NB4 (cell line): Measurements from ENCODE around the gene UBN1.

Experiments used
- DNase-seq: peaks from one replicate; pipeline ENCODE4 v3.0.0; 2010; ENCODE audit warnings: low read depth
- H3K4me3 ChIP-seq: one replicate; pipeline ENCODE4 v1.5.1; 2011; ENCODE audit warnings: mild to moderate bottlenecking, low read depth, low read length, moderate library complexity
- MYC ChIP-seq: IDR thresholded peaks from 2 replicates; pipeline ENCODE4 v1.6.1; 2011; ENCODE audit warnings: low read depth, low read length
- POLR2A ChIP-seq: IDR thresholded peaks from 2 replicates; pipeline ENCODE4 v1.6.1; 2011; ENCODE audit warnings: mild to moderate bottlenecking; ENCODE audit not compliant: insufficient read length; ENCODE audit errors: extremely low read depth
- TF ChIP-seq, protein P1 (sequence below): IDR thresholded peaks from one replicate; pipeline ENCODE4 v1.5.1; 2012; ENCODE audit warnings: low read depth, low read length
- TF ChIP-seq, protein P2 (sequence below): IDR thresholded peaks from 2 replicates; pipeline ENCODE4 v1.6.1; 2011; ENCODE audit warnings: low read depth, low read length

UBN1 gene

DNA sequence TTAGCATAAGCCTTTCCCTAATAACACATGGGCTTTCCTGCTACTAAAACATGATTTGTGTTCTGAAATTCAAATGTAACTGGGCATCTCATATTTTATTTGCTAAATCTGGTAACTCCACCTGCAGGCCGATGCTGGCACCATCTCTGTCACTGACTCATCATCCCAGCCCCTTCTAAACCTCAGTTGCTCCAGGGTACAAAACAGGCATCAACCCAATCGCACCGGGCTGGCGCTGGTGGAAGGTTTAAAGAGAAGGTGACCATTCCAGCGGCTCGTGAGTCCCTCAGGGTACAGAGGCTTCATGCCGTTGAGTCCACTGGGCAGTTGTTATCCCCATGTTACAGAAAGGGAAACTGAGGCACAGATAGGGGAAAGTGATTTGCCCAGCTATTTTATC, 62.5 kb downstream of the UBN1 start:
- DNase-seq: peak; percentile 25
- H3K4me3 ChIP-seq: no peak overlapping the region
- TF ChIP-seq, protein P1, sequence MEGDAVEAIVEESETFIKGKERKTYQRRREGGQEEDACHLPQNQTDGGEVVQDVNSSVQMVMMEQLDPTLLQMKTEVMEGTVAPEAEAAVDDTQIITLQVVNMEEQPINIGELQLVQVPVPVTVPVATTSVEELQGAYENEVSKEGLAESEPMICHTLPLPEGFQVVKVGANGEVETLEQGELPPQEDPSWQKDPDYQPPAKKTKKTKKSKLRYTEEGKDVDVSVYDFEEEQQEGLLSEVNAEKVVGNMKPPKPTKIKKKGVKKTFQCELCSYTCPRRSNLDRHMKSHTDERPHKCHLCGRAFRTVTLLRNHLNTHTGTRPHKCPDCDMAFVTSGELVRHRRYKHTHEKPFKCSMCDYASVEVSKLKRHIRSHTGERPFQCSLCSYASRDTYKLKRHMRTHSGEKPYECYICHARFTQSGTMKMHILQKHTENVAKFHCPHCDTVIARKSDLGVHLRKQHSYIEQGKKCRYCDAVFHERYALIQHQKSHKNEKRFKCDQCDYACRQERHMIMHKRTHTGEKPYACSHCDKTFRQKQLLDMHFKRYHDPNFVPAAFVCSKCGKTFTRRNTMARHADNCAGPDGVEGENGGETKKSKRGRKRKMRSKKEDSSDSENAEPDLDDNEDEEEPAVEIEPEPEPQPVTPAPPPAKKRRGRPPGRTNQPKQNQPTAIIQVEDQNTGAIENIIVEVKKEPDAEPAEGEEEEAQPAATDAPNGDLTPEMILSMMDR: no peak
- TF ChIP-seq, protein P2, sequence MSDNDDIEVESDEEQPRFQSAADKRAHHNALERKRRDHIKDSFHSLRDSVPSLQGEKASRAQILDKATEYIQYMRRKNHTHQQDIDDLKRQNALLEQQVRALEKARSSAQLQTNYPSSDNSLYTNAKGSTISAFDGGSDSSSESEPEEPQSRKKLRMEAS: no peak

DNA sequence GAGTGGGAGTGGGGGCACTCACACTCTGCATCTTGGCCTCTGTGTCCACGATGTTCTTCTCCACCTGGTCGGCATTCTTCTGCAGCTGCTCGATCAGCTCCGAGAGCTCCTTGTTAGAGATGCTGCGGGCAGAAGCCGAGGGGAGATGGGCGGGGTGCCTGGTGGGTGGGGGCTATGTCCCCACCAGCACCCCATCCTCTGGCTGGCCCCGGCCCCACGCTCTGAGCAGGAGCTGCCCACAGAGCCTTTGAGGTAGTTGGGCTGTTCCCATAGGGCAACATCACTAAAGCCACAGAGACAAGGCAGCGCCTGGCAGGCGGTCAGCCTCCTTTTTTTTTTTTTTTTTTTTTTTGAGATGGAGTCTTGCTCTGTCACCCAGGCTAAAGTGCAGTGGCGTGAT, 63.5 kb downstream of the UBN1 start:
- DNase-seq: no peak
- TF ChIP-seq, protein P2: no peak
- TF ChIP-seq POLR2A: no peak
- TF ChIP-seq MYC: no peak
- TF ChIP-seq, protein P1: no peak
- no peak overlapping the region for H3K4me3 ChIP-seq

DNA sequence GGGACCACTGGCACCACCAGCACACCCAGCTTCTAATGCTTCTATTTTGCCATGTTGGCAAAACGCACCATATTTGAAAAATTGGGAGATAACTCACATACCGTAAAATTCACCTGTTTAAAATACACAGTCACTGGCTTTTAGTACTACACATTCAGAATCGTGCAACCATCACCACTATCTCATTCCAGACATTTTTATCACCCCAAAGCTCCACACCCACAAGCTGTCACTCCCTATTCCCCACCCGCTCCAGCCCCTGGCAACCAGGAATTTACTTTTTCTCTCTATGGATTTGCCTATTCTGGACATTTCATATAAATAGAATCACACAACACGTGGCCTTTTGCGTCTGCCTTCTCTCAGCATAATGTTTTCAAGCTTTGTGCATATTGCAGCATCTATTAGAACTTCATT, 64.7 kb downstream of the UBN1 start:
- H3K4me3 ChIP-seq: no peak overlapping the region
- TF ChIP-seq, protein P2: no peak
- TF ChIP-seq MYC (no peak), POLR2A (no peak)
- TF ChIP-seq, protein P1: no peak
- DNase-seq: no peak

DNA sequence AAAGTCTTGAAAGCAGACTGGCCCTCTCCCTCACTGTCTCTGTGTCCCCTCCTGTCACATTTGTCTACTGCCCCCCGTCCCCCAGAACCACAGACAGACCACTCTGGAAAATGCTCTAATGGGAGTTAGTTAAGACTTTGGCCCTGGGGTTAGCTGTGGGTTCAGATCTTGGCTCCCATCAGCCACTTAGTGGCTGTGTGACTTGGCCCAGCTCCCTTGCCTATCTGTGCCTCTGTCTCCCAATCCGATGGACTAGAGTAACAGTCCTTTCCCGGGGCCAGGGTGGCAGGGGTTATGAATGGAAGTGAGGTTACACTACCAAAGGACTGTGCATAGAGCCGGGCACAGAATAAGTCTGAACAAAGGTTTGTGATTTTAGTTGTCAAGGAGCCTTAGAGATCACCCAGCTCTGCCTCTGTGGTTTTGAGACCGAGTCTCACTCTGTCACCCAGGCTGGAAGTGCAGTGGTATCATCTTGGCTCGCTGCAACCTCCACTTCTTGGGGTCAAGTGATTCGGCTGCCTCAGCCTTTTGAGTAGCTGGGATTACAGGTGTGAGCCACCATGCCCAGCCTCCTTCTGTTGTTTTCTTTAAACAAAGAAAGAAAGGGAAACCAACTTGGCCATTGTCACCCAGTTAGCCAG, 66.0 kb downstream of the UBN1 start:
- TF ChIP-seq, protein P2: no peak
- TF ChIP-seq POLR2A: no peak
- no peak for TF ChIP-seq MYC
- TF ChIP-seq, protein P1: no peak
- no peak for DNase-seq
- H3K4me3 ChIP-seq: no peak overlapping the region

DNA sequence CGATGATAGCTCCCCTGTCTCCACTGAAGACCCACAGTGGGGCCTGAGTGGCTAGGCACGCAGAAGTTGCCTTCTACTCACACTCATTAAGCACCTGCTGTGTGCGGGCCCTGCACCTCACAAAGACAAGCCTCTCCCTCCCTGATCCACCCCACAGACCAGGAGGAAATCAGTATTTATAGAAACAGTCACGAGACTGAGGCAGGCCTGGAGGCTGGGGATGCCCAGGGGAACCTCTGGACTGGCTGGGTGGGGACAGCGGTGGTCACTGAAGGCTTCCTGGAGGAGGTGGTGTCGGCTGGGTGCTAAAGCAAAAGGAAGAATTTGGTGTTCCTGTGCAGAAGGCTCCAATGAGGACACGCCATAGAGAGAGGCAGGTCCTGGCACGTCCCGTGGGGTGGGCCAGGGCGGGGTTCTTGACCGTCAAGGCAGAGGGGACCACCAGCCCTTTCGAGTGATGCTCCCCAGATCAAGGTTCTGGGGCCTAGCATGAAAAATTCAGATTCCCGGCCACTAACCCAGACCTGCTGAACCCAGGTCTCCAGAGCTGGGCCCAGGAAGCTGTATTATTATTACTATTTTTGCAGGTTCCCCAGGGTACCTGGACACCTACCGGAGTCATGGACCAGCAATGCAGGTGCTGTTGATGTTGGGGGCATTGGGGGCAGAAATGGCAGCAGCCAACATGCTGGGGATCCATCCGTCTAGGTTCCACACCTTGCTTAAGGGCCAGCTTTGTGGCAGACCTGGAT, 66.7 kb downstream of the UBN1 start:
- H3K4me3 ChIP-seq: no peak overlapping the region
- TF ChIP-seq, protein P2: no peak
- DNase-seq: no peak

DNA sequence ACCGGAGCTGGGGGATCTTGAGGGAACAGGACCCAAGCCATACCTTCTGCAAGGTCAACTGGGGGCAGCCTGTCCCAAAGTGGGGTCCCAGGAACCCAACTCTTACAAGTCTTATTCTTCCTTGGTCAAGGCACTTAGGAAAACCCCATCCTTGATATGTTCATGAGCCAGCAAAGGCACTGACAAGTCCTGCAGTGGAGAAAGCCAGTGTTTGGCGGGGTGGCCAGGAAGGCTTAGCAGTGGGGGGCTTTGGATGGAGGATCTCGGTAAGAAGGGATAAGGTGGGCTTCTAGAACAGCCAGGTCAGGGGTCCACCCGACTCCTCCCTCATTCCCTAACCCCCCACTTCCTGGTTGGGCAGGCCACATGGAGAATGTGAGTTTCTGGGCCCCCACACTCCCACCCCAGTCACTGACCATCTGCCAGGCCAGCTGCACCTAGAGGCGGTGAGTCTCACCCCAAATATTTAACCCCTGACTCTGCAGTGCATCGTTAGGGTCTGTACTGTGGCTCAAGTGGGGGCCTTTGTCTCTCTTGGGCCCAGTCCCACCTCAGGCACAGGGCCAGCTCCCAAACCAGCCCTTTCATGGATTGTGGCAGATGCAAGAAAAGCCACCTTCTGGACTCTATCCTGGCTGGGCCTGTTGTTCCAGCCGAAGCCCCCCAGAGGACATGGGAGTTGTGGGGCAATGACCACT, 67.4 kb downstream of the UBN1 start:
- no peak for DNase-seq
- H3K4me3 ChIP-seq: no peak overlapping the region
- TF ChIP-seq POLR2A (no peak), MYC (no peak)
- TF ChIP-seq, protein P1: no peak
- TF ChIP-seq, protein P2: no peak
